Activated T-cell treated with anti-CD3 and anti-CD28 coated beads for 1 hour (primary cell): ENCODE measurements around the gene SRPRB.

ENCODE experiments used
- DNase-seq: peaks from one replicate; pipeline ENCODE4 v3.0.0-alpha.2; 2020; ENCODE audit warnings: low read depth

Gene SRPRB

GRCh38 chr3:133843634-133844033, 38.0 kb downstream of the SRPRB start:
- DNase-seq = no peak

DNA sequence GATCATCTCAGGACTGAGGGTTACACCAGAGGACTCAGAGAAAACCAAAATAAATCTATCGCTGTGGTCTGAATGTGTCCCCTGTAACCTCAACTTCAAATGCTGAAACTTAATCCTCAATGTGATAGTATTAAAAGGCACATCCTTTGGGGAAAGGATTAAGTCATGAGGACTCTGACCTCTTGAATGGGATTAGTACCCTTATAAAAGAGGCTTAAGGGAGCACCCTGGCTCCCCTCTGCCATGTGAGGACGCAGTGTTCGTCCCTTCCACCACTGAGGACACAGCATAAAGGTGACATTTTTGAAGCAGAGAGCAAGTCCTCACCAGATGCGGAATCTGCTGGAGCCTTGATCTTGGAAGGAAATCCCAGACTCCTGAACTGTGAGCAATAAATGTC, 39.5 kb downstream of the SRPRB start:
- DNase-seq = no peak

DNA sequence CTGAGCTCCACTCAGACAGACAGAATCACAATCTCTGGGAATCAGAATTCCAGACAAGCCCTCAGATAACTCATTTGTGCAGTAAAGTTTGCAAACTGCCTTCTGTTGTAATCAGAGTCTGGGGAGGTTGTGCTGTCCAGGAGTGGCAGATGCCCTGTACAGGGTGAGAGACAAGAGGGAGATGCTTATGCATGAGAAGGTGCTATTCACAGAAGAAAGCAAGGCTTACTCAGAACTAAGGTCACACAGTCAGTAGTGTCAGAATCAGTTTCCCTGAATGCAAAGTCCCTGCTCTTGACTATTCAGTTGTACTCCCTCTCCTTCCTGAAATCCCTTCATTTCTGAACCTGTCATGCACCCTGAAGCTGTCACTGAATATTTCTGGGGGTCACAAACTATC, 43.7 kb downstream of the SRPRB start:
- no peak for DNase-seq

DNA sequence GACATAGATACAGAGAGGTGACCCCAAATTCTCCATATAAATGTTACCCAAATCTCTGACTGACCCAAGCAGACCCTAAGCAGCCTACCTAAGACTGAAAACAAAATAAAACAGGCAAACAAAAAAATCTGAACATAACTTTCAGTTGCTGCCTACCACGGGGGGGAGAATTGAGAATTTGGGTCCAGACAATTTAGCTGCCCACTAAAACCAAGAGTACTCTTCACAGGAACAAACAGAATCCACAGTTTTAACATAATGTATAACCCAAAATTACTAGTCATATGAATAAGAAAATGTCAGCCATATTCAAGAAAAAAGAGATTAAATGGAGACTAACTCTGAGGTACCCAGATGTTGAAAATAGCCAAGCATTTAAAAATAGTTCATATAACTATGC, 44.4 kb downstream of the SRPRB start:
- no peak for DNase-seq

GRCh38 chr3:133851266-133851906, 45.8 kb downstream of the SRPRB start:
- DNase-seq = no peak

- DNase-seq = no peak
Measured at GRCh38 chr3:133851931-133852330, 46.3 kb downstream of the SRPRB start.

- DNase-seq = no peak
Measured at GRCh38 chr3:133853063-133853924, 47.7 kb downstream of the SRPRB start.

- no peak for DNase-seq
Measured at GRCh38 chr3:133853925-133854227, 48.3 kb downstream of the SRPRB start.

- no peak for DNase-seq
Measured at GRCh38 chr3:133854264-133855001, 48.8 kb downstream of the SRPRB start.

GRCh38 chr3:133855002-133855370, 49.4 kb downstream of the SRPRB start:
- no peak for DNase-seq

DNA sequence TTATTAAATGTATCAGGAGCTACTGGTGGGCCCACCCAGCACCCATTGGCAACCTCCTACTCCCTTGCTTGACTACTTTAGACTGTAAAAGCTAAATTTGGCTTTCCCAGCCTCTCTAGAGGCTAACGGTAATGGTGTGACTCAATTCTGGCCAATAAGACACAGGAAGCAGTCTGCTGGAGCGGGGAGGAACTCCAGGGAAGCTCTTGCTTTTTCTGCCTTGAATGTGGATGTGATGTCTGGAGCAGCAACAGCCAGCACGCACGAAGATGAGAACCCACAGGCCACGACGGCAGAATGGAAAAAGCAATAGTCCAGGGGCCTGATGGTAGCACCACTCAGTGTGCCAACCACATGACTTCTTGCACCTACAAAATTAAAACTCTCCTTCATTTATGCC, 50.2 kb downstream of the SRPRB start:
- DNase-seq = no peak

- no peak for DNase-seq
Measured at GRCh38 chr3:133856316-133856715, 50.7 kb downstream of the SRPRB start.

DNA sequence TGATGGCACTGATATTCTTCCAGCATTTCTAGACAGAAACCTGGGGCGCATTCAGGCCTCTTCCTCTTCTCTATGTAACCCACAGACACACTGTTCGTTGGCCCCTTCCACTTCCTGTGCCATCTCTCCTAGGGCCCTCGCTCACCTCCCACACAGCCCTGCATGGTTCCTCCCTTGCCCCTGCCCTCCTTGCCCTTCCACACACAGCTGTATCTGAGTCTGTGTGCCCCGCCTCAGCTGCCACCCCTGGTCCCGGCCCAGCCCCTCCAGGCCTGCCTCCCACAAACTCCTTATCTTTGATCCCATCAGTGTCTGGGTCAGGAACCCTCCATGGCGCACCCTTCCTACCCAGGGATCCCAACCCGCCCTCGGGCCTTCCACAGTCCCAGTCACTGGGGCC, 52.2 kb downstream of the SRPRB start:
- no peak for DNase-seq

DNA sequence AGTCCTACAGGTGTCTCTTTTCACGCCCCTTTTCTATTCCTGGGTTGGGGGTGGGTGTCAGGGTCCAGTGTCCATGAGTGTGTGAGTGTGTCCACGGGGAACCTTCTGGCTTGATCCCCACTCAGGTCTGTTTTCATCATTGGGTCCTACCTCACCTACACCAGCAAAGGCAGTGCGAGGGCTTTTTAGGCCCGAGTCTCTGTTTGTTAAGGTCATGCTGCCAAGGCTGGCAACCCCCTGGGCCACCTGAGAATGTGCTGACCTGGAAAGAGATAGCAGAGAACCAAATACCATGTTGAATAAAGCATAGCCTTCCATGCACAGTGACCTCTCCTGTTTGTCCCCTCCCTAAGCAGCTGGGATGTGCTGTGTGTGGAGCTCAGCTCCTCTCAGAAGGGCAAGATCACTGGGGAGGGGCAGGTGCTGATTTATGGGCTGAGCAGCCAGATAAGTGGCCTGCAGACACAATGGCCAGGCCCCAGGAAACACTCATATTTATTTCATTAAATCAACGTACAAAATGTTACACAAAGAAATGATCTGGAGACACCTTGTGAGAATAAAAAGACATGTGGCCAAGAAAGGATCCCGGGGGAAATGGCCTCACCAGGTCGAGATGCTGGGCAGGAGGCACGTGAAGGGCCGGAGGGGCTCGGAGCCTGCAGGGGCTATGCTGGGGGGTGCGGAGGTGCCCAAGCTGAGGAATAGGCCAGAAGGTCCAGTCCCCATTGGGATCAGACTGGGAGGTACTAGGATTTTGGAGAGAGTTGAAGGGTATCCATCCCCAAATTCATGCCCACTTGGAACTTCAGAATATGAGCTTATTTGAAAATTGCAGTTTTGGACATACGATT, 54.0 kb downstream of the SRPRB start:
- no peak for DNase-seq

GRCh38 chr3:133860519-133860918, 54.9 kb downstream of the SRPRB start:
- no peak for DNase-seq

GRCh38 chr3:133862161-133862560, 56.5 kb downstream of the SRPRB start:
- DNase-seq = no peak

- no peak for DNase-seq
Measured at GRCh38 chr3:133863911-133864310, 58.3 kb downstream of the SRPRB start.

DNA sequence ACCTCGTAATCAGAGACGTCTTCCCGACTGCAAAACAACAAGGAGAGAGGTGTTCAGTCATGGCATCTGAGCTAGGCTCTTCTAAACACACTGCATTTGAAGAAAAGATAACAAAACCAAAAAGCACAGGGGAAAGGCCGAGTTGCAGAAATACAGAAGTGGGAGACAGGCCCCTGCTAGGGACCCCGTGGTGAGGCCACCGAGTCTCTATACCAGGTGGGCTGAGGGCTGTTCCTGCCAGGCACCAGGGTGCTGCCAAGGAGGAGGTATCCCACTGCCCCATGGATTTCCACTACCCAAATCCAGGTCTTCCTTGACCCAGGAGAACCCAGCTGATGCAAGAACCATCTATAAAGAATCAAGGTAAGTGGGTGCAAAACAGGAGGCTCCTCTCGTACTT, 59.0 kb downstream of the SRPRB start:
- no peak for DNase-seq

GRCh38 chr3:133865136-133865855, 59.7 kb downstream of the SRPRB start:
- no peak for DNase-seq

- no peak for DNase-seq
Measured at GRCh38 chr3:133866141-133866540, 60.5 kb downstream of the SRPRB start.

- DNase-seq = no peak
Measured at GRCh38 chr3:133868186-133868585, 62.6 kb downstream of the SRPRB start.
